Mucosa of rectum (tissue), 2 donors: Measurements from ENCODE around the gene LRP5.
A peak's percentile ranks its signal among the peaks of the same experiment; 100 is the strongest.

ENCODE experiments used
- H3K27ac ChIP-seq, 2 donors: one replicate each; pipeline ENCODE4 v1.7.0; 2013; ENCODE audit warnings: inconsistent platforms in 2 of 2, low read depth in 2 of 2, low read length in 2 of 2
- H3K27me3 ChIP-seq, 2 donors: one replicate each; pipeline ENCODE4 v1.7.0; 2013; ENCODE audit warnings: low read length in 2 of 2; ENCODE audit not compliant: control insufficient read depth in 2 of 2, insufficient read depth in 2 of 2
- H3K36me3 ChIP-seq, 2 donors: one replicate each; pipeline ENCODE4 v1.7.0; 2013; ENCODE audit warnings: low read length in 2 of 2; ENCODE audit not compliant: control insufficient read depth in 2 of 2, insufficient read depth in 2 of 2
- H3K4me1 ChIP-seq, 2 donors: one replicate each; pipeline ENCODE4 v1.7.0; 2013; ENCODE audit warnings: low read length in 2 of 2, mild to moderate bottlenecking in 1 of 2; ENCODE audit not compliant: control insufficient read depth in 2 of 2, insufficient read depth in 2 of 2
- H3K4me3 ChIP-seq, 2 donors: one replicate each; pipeline ENCODE4 v1.7.0; 2013; ENCODE audit warnings: low read length in 2 of 2
- H3K9ac ChIP-seq, 2 donors: one replicate each; pipeline ENCODE4 v1.7.0; 2013; ENCODE audit warnings: low read length in 2 of 2, low read depth in 1 of 2, mild to moderate bottlenecking in 1 of 2
- H3K9me3 ChIP-seq, 2 donors: one replicate each; pipeline ENCODE4 v1.7.0; 2013; ENCODE audit warnings: low read length in 2 of 2; ENCODE audit not compliant: control insufficient read depth in 2 of 2
- donor health status: healthy.
- donor health status: Normal muscosa, but diverticular disease.

LRP5 gene

DNA sequence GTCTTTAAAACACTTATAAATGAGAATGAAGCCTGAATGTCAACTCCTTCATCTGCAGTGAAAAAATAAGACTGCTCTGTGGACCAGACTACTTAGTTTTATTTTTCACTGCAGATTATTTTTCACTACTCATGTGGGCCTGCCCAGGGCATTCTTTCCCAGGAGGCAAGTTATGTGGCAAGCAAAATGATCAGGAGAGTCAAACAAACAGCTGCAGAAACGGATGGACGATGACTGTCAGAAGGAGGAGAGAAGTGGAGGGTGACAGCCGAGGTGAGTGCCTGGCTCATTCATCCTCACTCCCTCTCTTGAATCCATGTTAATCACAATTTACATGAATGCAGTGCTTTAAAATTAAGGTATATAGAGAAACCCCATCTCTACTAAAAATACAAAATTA, 5.8 kb upstream of the LRP5 start:
- H3K9me3 ChIP-seq: no peaks in the 10 kb centered on the region
- H3K4me1 ChIP-seq: peaks cover 10 to 17% of the 10 kb centered on the region in 2 donors
- H3K9ac ChIP-seq: no peak overlapping the region
- no peak overlapping the region for H3K4me3 ChIP-seq
- H3K27me3 ChIP-seq: no peaks in the 10 kb centered on the region
- H3K36me3 ChIP-seq: no peaks in the 10 kb centered on the region
- no peak overlapping the region for H3K27ac ChIP-seq

DNA sequence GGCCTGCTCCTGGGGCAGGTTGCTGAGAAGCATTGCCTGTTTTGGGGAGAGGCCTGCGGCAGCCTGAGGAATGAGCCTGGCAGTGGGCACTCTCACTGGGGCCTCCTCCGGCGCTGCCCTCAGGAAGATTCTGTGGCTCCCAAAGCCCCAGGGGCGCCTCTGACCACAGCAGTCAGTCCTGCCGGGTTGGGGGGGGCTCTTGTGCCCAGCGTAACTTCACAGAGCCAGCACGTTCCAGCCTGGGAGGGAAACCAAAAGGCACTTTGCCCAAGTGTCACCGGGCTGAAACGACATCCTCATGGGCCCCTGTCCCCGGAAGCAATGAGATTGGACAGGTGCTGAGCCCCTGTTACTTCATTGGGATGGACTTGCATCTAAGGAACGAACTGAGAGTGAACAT, 4.3 kb upstream of the LRP5 start:
- Histone ChIP-seq H3K27ac (no peak overlapping the region), H3K4me3 (no peak overlapping the region), H3K36me3 (no peaks in the 10 kb centered on the region), H3K27me3 (no peaks in the 10 kb centered on the region), H3K9me3 (no peaks in the 10 kb centered on the region), H3K4me1 (peaks cover 2 to 6% of the 10 kb centered on the region in 2 donors), H3K9ac (no peak overlapping the region)

DNA sequence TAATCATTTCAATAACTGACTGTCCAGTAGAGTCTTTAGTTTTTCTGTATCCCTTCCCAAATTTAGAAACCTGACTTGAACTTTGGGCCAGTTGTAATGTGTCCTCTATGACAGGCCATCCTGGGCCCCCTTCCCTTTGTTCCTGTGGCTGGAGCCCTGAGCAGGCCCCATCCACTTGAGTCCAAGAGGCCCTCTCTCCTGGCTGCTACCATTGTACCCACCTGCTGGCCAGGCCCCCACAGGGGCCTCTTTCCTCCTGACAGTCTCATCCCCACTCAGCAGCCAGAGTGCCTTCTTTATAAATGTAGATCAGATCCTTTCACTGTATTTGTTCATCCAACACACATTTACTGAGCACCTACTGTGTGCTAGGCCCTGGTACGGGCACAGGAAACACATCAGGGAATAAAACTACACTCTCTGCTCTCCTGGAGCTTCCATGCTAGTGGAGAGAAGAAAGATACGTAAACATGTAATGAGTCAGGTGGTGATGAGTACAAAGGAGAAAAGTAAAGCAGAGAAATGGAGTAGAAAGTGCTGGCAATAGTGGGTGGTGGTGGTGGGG, 2.7 kb upstream of the LRP5 start:
- H3K9me3 ChIP-seq: no peaks in the 10 kb centered on the region
- H3K27me3 ChIP-seq: no peaks in the 10 kb centered on the region
- no peak overlapping the region for H3K9ac ChIP-seq
- H3K36me3 ChIP-seq: no peaks in the 10 kb centered on the region
- no peak overlapping the region for H3K27ac ChIP-seq
- H3K4me1 ChIP-seq: peaks cover 14% of the 10 kb centered on the region in 2 donors
- H3K4me3 ChIP-seq: no peak overlapping the region

DNA sequence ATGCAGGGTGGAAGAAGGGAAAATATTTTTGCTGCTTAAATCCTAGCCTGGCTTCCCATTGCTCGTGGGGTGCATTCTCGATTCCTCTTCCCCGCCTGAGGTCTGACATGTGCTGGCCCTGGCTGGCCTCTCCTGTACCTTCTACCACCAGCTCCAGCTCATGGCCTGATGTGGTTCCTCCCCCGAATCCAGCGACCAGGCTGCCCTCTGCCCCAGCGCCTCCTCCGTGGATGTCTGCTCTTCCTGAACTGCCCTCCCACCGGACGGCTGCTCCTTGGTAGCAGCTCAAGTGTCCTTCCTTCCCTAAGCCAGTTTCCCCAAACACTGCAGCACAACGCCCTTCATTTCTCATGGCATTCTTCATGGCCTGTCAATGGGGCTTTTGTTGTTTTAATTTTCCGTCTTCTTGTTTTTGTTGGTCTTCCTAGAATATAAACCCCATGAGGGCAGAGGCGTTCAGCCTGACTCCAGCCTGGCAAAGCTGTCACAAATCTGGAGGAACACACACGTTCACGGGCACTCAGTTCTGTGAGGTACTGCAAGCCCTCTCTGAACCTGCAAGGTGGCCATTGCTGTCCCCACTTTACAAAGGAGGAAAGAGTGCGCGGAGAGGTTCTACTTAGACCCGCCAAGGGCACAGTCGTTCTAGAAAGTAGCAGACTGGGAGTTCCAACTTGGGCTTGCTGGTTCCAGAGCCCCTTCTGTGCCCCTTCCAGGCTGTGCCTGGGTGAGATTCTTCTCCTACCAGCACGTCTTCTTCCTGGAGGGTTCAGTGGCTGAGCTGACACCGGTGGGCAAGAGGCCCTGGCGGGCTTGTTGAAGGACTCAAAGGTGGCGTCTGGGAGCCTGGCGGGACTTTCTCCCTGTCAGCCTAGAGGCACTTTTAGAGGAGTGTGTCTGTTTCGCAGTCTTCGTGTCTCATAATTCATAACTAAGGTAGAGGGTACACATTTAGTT, 953 bp upstream of the LRP5 start:
- Histone ChIP-seq H3K4me3 (no peak overlapping the region), H3K27me3 (no peaks in the 10 kb centered on the region), H3K27ac (peak overlapping the region; percentile 40 to 52), H3K9ac (no peak overlapping the region), H3K36me3 (no peaks in the 10 kb centered on the region), H3K4me1 (peaks cover 23 to 26% of the 10 kb centered on the region in 2 donors), H3K9me3 (no peaks in the 10 kb centered on the region)

DNA sequence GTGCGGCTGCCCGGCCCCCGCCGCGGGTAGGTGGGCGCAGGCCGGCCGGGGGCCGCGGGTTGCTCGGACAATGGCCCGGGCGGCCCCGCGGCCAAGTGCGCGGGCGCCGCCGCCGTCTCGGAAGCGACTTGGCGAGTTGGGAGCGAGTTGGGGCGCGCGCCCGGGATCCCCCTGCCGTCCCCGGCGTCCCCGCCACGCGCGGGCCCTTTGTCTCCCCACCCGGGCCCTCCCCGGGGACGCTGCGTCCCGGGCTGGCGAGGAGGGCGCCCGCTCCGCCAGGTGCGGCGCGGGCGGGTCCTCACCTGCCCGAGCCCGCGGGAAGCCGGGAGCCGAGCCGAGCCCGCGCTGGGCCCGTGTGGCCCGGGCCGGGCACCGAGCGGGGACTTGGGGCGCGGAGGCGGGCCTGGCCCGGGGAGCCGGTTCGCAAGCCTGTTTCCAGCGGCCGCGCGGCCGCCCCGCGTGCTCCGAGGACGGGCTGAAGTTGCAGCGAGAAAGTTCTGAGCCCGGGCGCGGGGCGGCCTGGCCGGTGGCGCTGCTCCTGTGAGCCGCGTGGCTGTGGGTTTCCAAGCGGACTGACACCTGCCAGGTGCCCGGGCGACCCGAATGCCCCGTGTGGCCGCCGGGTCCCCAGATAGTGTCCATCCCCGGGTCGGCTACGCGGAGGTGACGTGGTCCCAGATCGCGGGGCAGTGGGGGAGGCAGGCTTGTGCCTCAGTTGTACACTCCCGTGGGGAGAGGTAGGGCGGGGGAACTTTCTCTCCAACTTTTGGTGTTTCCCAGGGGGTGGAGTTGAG, 586 bp downstream of the LRP5 start:
- Histone ChIP-seq H3K27ac (peak overlapping the region; percentile 53 to 78), H3K36me3 (no peaks in the 10 kb centered on the region), H3K4me3 (peak overlapping the region; percentile 79 to 82), H3K4me1 (peaks cover 36% of the 10 kb centered on the region in 2 donors), H3K9me3 (no peaks in the 10 kb centered on the region), H3K27me3 (no peaks in the 10 kb centered on the region), H3K9ac (peak overlapping the region; percentile 70 to 79)

GRCh38 chr11:68313574-68314202, 1.3 kb downstream of the LRP5 start:
- H3K4me3 ChIP-seq: peak overlapping the region; percentile 79 to 82
- peak overlapping the region; percentile 70 to 79 for H3K9ac ChIP-seq
- H3K27me3 ChIP-seq: no peaks in the 10 kb centered on the region
- peaks cover 36% of the 10 kb centered on the region in 2 donors for H3K4me1 ChIP-seq
- H3K9me3 ChIP-seq: no peaks in the 10 kb centered on the region
- H3K27ac ChIP-seq: peak overlapping the region; percentile 74 to 78
- no peaks in the 10 kb centered on the region for H3K36me3 ChIP-seq

- Histone ChIP-seq H3K27me3 (no peaks in the 10 kb centered on the region), H3K9me3 (no peaks in the 10 kb centered on the region), H3K4me3 (peak overlapping the region; percentile 79 to 82), H3K4me1 (peaks cover 36% of the 10 kb centered on the region in 2 donors), H3K9ac (peak overlapping the region; percentile 70 to 79), H3K27ac (peak overlapping the region; percentile 74 to 78), H3K36me3 (no peaks in the 10 kb centered on the region)
Measured at GRCh38 chr11:68314203-68315170, 2.1 kb downstream of the LRP5 start.

DNA sequence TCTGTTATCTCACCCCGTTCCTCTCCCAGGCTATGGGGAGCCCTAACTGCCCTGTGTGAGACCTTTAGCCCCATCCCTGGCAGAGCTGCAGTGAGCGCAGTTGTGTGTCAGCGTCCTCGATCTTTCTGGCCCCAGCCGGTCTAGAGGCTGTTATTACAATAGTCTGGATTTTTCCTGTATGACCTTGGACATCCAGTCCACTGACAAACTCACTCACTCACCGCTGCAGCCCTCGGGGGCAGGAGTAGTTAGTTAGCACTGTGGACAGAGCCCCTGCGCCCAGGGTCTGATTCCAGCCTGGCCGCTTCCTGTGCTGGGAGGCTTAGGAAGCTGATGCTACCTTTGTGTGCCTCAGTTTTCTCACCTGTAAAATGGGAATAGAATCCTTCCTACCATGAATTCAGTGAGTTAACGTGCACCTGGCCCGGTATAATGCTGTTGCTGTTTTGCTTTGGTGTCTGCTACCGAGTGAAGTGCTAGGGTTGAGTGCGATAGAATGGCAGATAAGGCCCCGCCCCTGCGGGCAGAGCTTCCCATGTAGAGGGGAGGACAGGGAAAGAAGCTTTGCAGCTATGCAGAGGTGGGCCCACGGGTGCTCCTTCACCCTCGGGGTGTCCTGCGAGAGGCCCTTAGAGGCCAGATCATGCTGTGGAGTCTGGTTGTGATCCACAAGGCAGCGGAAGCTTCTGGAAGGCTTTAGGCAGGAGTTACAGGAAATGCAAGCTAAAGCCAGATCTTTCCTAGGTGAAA, 3.0 kb downstream of the LRP5 start:
- Histone ChIP-seq H3K27ac (peak overlapping the region; percentile 74 to 78), H3K4me3 (peak overlapping the region; percentile 79 to 82), H3K36me3 (no peaks in the 10 kb centered on the region), H3K9ac (peak overlapping the region; percentile 47 to 70), H3K27me3 (no peaks in the 10 kb centered on the region), H3K4me1 (peaks cover 36% of the 10 kb centered on the region in 2 donors), H3K9me3 (no peaks in the 10 kb centered on the region)
